Central memory CD8-positive, alpha-beta T cell (primary cell): Measurements from ENCODE around the gene GNB1.
"Not testable (repeated sequence)": the region's sequence is repeated elsewhere in the genome, so short reads cannot be mapped to it uniquely, and the experiment has no call there.

Source experiments
- ATAC-seq: fragments of 150-1000 bp; cut with Tn5 transposase; replicated peaks from 2 replicates; pipeline ENCODE4 v1.10.0; 2022; ENCODE audit warnings: mild to moderate bottlenecking, moderate FRiP score, moderate number of reproducible peaks; ENCODE audit not compliant: poor library complexity, severe bottlenecking; ENCODE audit errors: extremely low read depth
- DNase-seq, 2 donors: peaks; one replicate each; pipeline ENCODE4 v3.0.0; 2021; ENCODE audit warnings: low spot score in 2 of 2
- H3K27ac Mint-ChIP-seq: one replicate; pipeline ENCODE4 v1.8.0; 2022; ENCODE audit warnings: low read depth, mild to moderate bottlenecking, moderate library complexity, mixed read lengths
- H3K27me3 Mint-ChIP-seq: one replicate; pipeline ENCODE4 v1.8.0; 2022; ENCODE audit warnings: mixed read lengths
- H3K36me3 Mint-ChIP-seq: one replicate; pipeline ENCODE4 v1.8.0; 2022; ENCODE audit warnings: mild to moderate bottlenecking, moderate library complexity, mixed read lengths; ENCODE audit not compliant: insufficient read depth
- H3K4me1 Mint-ChIP-seq: one replicate; pipeline ENCODE4 v1.8.0; 2022; ENCODE audit warnings: mixed read lengths
- H3K4me3 Mint-ChIP-seq: one replicate; pipeline ENCODE4 v1.8.0; 2022; ENCODE audit warnings: mild to moderate bottlenecking, moderate library complexity, mixed read lengths
- H3K9me3 Mint-ChIP-seq: one replicate; pipeline ENCODE4 v1.8.0; 2022; ENCODE audit warnings: mixed read lengths

GNB1 gene

DNA sequence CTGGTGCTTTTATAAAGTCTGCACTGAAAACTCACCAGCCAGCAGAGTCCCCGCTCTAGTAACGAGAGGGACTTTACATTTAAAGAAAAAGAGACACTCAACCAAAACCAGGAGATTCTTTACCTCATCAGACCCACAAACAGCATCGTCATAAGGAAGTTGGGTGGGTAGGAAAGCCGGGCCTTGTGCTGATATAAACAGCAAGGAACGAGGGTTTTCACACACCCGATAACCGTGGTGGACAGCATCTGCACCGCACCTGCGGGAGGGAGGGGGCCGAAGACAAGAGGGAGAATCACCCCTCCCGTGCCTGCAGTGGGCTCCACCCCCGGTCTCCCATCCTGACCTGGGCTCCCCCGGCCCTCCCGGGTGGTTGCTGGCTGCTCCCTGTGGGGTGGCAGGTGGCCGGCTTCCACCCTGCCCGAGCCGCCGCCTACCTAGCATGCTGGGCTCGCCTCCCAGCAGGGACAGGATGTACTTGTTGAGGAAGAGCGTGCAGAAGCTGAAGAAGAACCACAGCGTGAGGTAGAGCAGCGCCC, 152.0 kb downstream of the GNB1 start:
- not testable (repeated sequence) for H3K27ac Mint-ChIP-seq

DNA sequence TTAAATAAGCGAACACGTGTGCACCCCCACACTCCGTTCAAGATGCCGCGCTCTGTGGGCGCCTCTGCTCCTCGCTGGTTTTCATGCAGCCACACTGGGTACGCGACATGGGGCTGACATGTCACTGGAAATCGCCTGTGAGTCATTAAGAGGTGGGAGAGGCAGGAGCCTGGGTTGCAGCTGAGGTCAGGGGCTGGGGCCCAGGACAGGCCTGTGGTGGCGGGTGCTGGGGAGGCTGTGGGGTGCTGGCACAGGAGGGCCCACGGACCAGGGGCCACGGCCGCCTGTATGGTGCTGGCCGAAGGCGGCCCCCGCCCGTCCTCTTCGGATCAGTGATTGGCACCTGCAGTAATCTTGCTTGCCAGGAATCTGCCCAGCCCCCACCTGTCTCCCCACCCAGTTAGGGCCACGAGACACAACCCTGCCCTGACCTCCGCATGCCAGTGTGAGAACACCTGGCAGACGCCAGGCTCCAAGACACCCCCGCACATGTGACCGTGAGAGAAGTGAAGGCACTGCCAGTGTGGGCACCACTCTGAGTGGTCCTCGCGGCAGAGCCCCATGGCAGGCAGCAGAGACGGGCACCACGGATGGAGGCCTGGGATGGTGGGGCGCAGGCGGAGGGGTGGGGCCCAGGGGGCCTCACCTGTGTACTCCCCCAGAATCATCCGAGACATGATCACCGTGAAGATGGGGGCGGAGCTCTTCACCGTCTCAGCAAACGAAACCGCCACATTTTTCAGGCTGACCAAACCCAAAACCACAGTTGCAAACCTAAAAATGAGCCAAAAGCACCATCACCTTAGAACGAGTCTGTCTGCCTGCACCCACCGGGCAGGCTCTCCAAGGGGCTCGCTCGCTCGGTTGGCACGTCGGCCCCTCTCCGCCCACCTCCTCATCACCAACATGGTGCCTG, 153.0 kb downstream of the GNB1 start:
- not testable (repeated sequence) for H3K27me3 Mint-ChIP-seq, H3K4me1 Mint-ChIP-seq, H3K9me3 Mint-ChIP-seq, H3K27ac Mint-ChIP-seq, DNase-seq, H3K4me3 Mint-ChIP-seq
- peak; percentile 32 for ATAC-seq
- peaks cover 31% of the 10 kb centered on the region for H3K36me3 Mint-ChIP-seq

More for the DNA sequence above, 152.0 kb downstream of the GNB1 start:
- not testable (repeated sequence) for H3K27me3 Mint-ChIP-seq, H3K4me3 Mint-ChIP-seq, H3K4me1 Mint-ChIP-seq, H3K9me3 Mint-ChIP-seq, DNase-seq
- peaks cover 31% of the 10 kb centered on the region for H3K36me3 Mint-ChIP-seq
- peak; percentile 74 for ATAC-seq
